Hindlimb muscle (tissue), 1 donor: Measurements from ENCODE around the gene ABI1. TPM values are rescaled to one million over a fixed set of nuclear protein-coding genes. Genes with fewer than 3 reads are reported as not detected.

Experiments used
- DNase-seq: peaks from one replicate; pipeline ENCODE4 v3.0.0-alpha.2; 2013
- polyA plus RNA-seq: library from polyadenylated mRNA; unstranded; fragments of 120-200 nt; gene quantifications from one replicate; pipeline ENCODE4 v1.2.1, GENCODE V29; 2013; ENCODE audit not compliant: insufficient read length

Gene ABI1
- polyA plus RNA-seq, 1 donor = 47.6 TPM

- no peak for DNase-seq
These were observed 6.2 kb downstream of the ABI1 start for GRCh38 chr10:26854524-26854923.

GRCh38 chr10:26844396-26844975 is 16.3 kb downstream of the ABI1 start:
- DNase-seq = no peak

GRCh38 chr10:26843736-26844135 is 17.0 kb downstream of the ABI1 start:
- DNase-seq = no peak

GRCh38 chr10:26841733-26842317 is 18.9 kb downstream of the ABI1 start:
- DNase-seq = no peak

- no peak for DNase-seq
These were observed 19.6 kb downstream of the ABI1 start for GRCh38 chr10:26840938-26841732.

GRCh38 chr10:26839966-26840627 is 20.7 kb downstream of the ABI1 start:
- DNase-seq = no peak

- DNase-seq = no peak
These were observed 23.6 kb downstream of the ABI1 start for GRCh38 chr10:26837139-26837538.

- DNase-seq = no peak
These were observed 25.7 kb downstream of the ABI1 start for GRCh38 chr10:26835025-26835424.

GRCh38 chr10:26832960-26833359 is 27.8 kb downstream of the ABI1 start:
- DNase-seq = no peak

GRCh38 chr10:26831936-26832335 is 28.8 kb downstream of the ABI1 start:
- DNase-seq = no peak

- no peak for DNase-seq
These were observed 30.8 kb downstream of the ABI1 start for GRCh38 chr10:26829810-26830515.

- DNase-seq = no peak
These were observed 36.6 kb downstream of the ABI1 start for GRCh38 chr10:26824015-26824690.

- no peak for DNase-seq
These were observed 38.8 kb downstream of the ABI1 start for GRCh38 chr10:26821699-26822570.

GRCh38 chr10:26815500-26815899 is 45.3 kb downstream of the ABI1 start:
- no peak for DNase-seq

GRCh38 chr10:26810435-26811026 is 50.2 kb downstream of the ABI1 start:
- DNase-seq = no peak

GRCh38 chr10:26809973-26810372 is 50.8 kb downstream of the ABI1 start:
- DNase-seq = no peak

GRCh38 chr10:26807532-26807931 is 53.2 kb downstream of the ABI1 start:
- no peak for DNase-seq

GRCh38 chr10:26806557-26806956 is 54.2 kb downstream of the ABI1 start:
- DNase-seq = no peak

GRCh38 chr10:26805567-26806245 is 55.1 kb downstream of the ABI1 start:
- no peak for DNase-seq
